Endodermal cell (in vitro differentiated cells): ENCODE results near the gene EYA2. TPM values are rescaled to one million over a fixed set of nuclear protein-coding genes. Genes with fewer than 3 reads are reported as not detected.

Source experiments
- DNase-seq: peaks from one replicate; pipeline ENCODE4 v3.0.0-alpha.2; 2017
- H3K27ac ChIP-seq: 2 replicates; pipeline ENCODE4 v1.5.1; 2013; ENCODE audit warnings: mild to moderate bottlenecking, low read depth, low read length, moderate library complexity
- H3K27me3 ChIP-seq: 2 replicates; pipeline ENCODE4 v1.6.1; 2013; ENCODE audit warnings: mild to moderate bottlenecking, low read length, moderate library complexity; ENCODE audit not compliant: insufficient read depth, control insufficient read depth, poor library complexity, severe bottlenecking
- H3K36me3 ChIP-seq: 2 replicates; pipeline ENCODE4 v1.7.0; 2013; ENCODE audit warnings: mild to moderate bottlenecking, low read length, moderate library complexity; ENCODE audit not compliant: control insufficient read depth, insufficient read depth
- H3K4me1 ChIP-seq: one replicate; pipeline ENCODE4 v1.7.0; 2013; ENCODE audit warnings: low read length; ENCODE audit not compliant: control insufficient read depth, insufficient read depth
- H3K4me3 ChIP-seq: 2 replicates; pipeline ENCODE4 v1.5.1; 2013; ENCODE audit warnings: mild to moderate bottlenecking, low read length, moderate library complexity
- H3K9ac ChIP-seq: 2 replicates; pipeline ENCODE4 v1.6.1; 2013; ENCODE audit warnings: mild to moderate bottlenecking, low read length, moderate library complexity; ENCODE audit not compliant: poor library complexity, severe bottlenecking; ENCODE audit errors: extremely low read depth
- H3K9me3 ChIP-seq: 2 replicates; pipeline ENCODE4 v1.6.1; 2013; ENCODE audit warnings: mild to moderate bottlenecking, low read length, moderate library complexity; ENCODE audit not compliant: control insufficient read depth
- H3K27ac Mint-ChIP-seq: 2 replicates; pipeline ENCODE4 v1.8.0; 2020; ENCODE audit warnings: mixed read lengths
- H3K27me3 Mint-ChIP-seq: 2 replicates; pipeline ENCODE4 v1.8.0; 2021; ENCODE audit warnings: mild to moderate bottlenecking, mixed read lengths; ENCODE audit not compliant: insufficient read depth
- H3K36me3 Mint-ChIP-seq: 2 replicates; pipeline ENCODE4 v1.8.0; 2020; ENCODE audit warnings: low read depth, mixed read lengths
- H3K4me1 Mint-ChIP-seq: 2 replicates; pipeline ENCODE4 v1.8.0; 2020; ENCODE audit warnings: mixed read lengths
- H3K4me3 Mint-ChIP-seq: 2 replicates; pipeline ENCODE4 v1.8.0; 2020; ENCODE audit warnings: mild to moderate bottlenecking, moderate library complexity, mixed read lengths
- H3K9me3 Mint-ChIP-seq: 2 replicates; pipeline ENCODE4 v1.8.0; 2020; ENCODE audit warnings: mild to moderate bottlenecking, mixed read lengths
- WGBS, 2 experiments: methylation state at CpG; one replicate each; pipeline versions ENCODE4 v1.1.5 to v1.1.7; 2013; ENCODE audit warnings: missing lambda C conversion rate in 2 of 2, mixed read lengths in 1 of 2; ENCODE audit not compliant: insufficient coverage in 1 of 2, insufficient read length in 1 of 2; 5-methylcytosine and 5-hydroxymethylcytosine counted together
- total RNA-seq, 2 donors: library from RNA; stranded (reverse); fragmentation: NEBNext Ultra II Directional in 1 of 2; extraction: Animal tissue kit (Norgen Biotek cat#: 25700) in 1 of 2; gene quantifications; 2 replicates in 1 of 2; 3 replicates in 1 of 2; pipeline ENCODE4 v1.2.1, GENCODE V29; 2021
- TF ChIP-seq, protein P1 (sequence below): fragments of 200-600 bp; sonication (generic); conservative IDR thresholded peaks from 2 replicates; pipeline ENCODE4 v1.5.0; 2021; ENCODE audit warnings: antibody characterized with exemption, mild to moderate bottlenecking

EYA2 gene
- total RNA-seq, 2 donors from 2014 or later: 9.1 to 18.0 TPM

DNA sequence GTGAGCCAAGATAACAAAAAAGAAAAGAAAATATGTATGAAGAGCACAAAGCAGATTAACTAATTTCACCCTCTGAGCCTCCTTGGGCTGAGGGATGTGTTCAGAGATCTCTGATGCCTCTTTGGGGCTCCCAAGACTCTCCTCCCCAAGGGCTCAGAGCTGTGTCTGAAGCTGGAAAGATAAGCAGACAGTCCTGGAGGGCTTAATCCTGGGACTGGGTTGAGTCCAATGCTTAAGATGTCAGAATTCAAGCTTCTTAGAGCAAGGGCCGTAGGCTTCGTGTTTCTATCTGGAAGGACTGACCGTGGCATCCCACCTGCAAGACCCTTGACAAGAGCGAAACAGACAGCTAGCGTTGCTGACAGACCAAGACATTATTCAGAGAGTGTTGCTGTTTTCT, 232.9 kb downstream of the EYA2 start:
- peaks cover 31% of the 10 kb centered on the region for H3K4me1 Mint-ChIP-seq
- H3K27me3 ChIP-seq: no peaks in the 10 kb centered on the region
- H3K4me1 ChIP-seq: peaks cover 19% of the 10 kb centered on the region
- H3K9me3 Mint-ChIP-seq: peaks cover 4% of the 10 kb centered on the region
- peaks cover 13% of the 10 kb centered on the region for H3K36me3 Mint-ChIP-seq
- peaks cover 16% of the 10 kb centered on the region for H3K36me3 ChIP-seq
- DNase-seq: no peak
- H3K9ac ChIP-seq: peak overlapping the region; percentile 35
- TF ChIP-seq, protein P1, sequence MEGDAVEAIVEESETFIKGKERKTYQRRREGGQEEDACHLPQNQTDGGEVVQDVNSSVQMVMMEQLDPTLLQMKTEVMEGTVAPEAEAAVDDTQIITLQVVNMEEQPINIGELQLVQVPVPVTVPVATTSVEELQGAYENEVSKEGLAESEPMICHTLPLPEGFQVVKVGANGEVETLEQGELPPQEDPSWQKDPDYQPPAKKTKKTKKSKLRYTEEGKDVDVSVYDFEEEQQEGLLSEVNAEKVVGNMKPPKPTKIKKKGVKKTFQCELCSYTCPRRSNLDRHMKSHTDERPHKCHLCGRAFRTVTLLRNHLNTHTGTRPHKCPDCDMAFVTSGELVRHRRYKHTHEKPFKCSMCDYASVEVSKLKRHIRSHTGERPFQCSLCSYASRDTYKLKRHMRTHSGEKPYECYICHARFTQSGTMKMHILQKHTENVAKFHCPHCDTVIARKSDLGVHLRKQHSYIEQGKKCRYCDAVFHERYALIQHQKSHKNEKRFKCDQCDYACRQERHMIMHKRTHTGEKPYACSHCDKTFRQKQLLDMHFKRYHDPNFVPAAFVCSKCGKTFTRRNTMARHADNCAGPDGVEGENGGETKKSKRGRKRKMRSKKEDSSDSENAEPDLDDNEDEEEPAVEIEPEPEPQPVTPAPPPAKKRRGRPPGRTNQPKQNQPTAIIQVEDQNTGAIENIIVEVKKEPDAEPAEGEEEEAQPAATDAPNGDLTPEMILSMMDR: no peak
- H3K9me3 ChIP-seq: peaks cover 6% of the 10 kb centered on the region
- H3K27ac ChIP-seq: peak overlapping the region; percentile 8
- H3K4me3 Mint-ChIP-seq: no peak overlapping the region
- peak overlapping the region; percentile 82 for H3K27ac Mint-ChIP-seq
- H3K4me3 ChIP-seq: no peak overlapping the region
- peaks cover 4% of the 10 kb centered on the region for H3K27me3 Mint-ChIP-seq
- 82 to 84% methylated on average over 5 of the region's 5 CpGs for WGBS, 2 experiments

DNA sequence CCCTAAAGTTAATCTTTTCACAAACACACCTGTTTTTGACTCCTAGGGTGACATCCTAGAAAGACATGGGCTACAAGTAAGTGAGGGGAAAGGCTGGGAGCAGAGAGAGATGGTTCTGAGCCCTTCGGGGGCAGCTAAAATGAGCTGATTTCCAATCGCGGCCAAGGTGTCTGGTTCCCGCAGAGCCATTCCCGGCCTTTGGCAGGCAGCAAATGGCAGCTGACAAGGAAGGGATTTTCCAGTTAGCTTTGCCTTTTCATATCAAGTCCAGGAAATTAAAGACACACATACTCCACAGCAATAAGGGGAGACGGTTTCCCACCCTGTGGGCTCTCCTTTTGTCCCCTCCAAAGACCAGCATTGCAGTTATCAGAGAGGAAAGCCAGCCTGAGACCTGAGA, 233.4 kb downstream of the EYA2 start:
- H3K36me3 Mint-ChIP-seq: peaks cover 13% of the 10 kb centered on the region
- peaks cover 4% of the 10 kb centered on the region for H3K27me3 Mint-ChIP-seq
- peaks cover 4% of the 10 kb centered on the region for H3K9me3 Mint-ChIP-seq
- 55 to 69% methylated on average over 5 to 6 of the region's 6 CpGs for WGBS, 2 experiments
- H3K27ac ChIP-seq: peak overlapping the region; percentile 15
- peaks cover 19% of the 10 kb centered on the region for H3K4me1 ChIP-seq
- H3K9ac ChIP-seq: peak overlapping the region; percentile 17
- peaks cover 31% of the 10 kb centered on the region for H3K4me1 Mint-ChIP-seq
- peak overlapping the region; percentile 82 for H3K27ac Mint-ChIP-seq
- DNase-seq: no peak
- TF ChIP-seq, protein P1: no peak
- H3K4me3 Mint-ChIP-seq: no peak overlapping the region
- no peak overlapping the region for H3K4me3 ChIP-seq
- no peaks in the 10 kb centered on the region for H3K27me3 ChIP-seq
- H3K36me3 ChIP-seq: peaks cover 16% of the 10 kb centered on the region
- peaks cover 6% of the 10 kb centered on the region for H3K9me3 ChIP-seq

DNA sequence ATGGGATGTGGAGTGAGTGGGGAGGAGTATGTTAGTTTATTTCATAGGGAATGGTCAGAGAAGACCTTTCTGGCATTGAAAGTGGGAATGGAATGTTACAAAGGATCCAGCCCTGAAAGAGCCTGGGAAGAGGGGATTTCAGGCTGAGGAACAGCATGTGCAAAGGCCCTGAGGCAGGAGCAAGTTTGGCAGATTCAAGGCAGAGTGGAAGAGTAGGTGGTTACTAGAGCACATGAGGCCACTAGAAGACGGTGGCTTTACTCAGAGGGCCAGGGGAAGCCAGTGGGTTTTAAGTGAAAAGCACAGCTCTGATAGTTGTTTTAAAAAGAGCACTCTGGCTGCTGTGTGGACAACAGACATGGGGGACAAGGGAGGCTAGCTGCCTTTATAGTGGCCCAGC, 234.7 kb downstream of the EYA2 start:
- Histone ChIP-seq H3K9me3 (peaks cover 6% of the 10 kb centered on the region), H3K27ac (no peak overlapping the region), H3K36me3 (peaks cover 16% of the 10 kb centered on the region), H3K4me1 (peaks cover 19% of the 10 kb centered on the region), H3K4me3 (no peak overlapping the region), H3K9ac (no peak overlapping the region), H3K27me3 (no peaks in the 10 kb centered on the region)
- peaks cover 31% of the 10 kb centered on the region for H3K4me1 Mint-ChIP-seq
- no peak overlapping the region for H3K27ac Mint-ChIP-seq
- peaks cover 4% of the 10 kb centered on the region for H3K27me3 Mint-ChIP-seq
- H3K9me3 Mint-ChIP-seq: peaks cover 4% of the 10 kb centered on the region
- WGBS, 2 experiments: 100% methylated on average over 1 of the region's 1 CpG
- H3K36me3 Mint-ChIP-seq: peaks cover 13% of the 10 kb centered on the region
- H3K4me3 Mint-ChIP-seq: no peak overlapping the region
- no peak for DNase-seq
- TF ChIP-seq, protein P1: no peak
